ENCODE measurements around the gene SLC29A4.
"Not testable (repeated sequence)": the region's sequence is repeated elsewhere in the genome, so short reads cannot be mapped to it uniquely, and the experiment has no call there.

The SLC29A4 gene

DNA sequence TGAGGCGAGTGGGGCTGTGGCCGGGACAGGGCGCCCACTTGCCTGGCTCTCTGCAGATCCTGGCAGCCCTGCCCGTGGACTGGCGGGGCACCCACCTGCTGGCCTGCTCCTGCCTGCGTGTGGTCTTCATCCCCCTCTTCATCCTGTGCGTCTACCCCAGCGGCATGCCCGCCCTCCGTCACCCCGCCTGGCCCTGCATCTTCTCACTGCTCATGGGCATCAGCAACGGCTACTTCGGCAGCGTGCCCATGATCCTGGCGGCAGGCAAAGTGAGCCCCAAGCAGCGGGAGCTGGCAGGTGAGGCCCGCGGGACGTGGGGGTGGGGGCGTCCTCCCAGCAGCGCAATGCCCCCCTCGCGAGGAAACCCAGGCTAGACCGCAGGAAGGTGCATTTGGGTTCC lies 17.6 kb downstream of the SLC29A4 start:
- no peak for FAIRE-seq

DNA sequence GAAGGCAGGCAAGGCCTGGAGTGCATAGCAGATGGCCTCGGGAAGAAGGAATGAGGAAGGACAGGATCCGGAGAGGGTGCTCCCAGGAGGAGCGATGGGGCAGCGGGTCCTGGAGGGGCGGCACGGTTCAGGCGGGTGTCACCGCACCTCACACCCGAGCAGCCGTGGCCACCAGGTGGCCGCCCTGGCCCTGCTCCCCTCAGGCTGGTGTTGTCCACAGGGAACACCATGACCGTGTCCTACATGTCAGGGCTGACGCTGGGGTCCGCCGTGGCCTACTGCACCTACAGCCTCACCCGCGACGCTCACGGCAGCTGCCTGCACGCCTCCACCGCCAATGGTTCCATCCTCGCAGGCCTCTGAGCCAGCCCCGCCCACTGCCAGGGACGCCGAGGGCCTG lies 19.8 kb downstream of the SLC29A4 start:
- no peak for FAIRE-seq

DNA sequence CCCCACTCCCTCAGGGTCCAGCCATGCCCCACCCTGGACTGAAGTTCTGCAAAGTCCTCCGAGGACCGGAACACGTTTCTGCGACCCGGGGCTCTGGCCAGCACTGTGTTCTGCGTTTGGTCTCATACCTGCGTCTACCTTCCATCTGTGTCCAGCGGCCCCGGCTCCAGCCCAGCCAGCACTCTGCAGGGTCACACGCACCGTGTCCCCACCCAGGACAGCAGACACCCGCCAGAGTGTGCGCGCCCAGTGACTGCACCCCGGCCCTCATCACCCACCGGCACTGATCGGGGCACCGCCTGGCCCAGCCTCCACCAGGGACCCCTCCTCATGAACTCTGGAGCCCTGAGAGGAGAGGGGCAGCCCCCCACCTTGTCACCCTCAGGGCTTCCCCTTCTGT lies 20.3 kb downstream of the SLC29A4 start:
- FAIRE-seq, result no peak

DNA sequence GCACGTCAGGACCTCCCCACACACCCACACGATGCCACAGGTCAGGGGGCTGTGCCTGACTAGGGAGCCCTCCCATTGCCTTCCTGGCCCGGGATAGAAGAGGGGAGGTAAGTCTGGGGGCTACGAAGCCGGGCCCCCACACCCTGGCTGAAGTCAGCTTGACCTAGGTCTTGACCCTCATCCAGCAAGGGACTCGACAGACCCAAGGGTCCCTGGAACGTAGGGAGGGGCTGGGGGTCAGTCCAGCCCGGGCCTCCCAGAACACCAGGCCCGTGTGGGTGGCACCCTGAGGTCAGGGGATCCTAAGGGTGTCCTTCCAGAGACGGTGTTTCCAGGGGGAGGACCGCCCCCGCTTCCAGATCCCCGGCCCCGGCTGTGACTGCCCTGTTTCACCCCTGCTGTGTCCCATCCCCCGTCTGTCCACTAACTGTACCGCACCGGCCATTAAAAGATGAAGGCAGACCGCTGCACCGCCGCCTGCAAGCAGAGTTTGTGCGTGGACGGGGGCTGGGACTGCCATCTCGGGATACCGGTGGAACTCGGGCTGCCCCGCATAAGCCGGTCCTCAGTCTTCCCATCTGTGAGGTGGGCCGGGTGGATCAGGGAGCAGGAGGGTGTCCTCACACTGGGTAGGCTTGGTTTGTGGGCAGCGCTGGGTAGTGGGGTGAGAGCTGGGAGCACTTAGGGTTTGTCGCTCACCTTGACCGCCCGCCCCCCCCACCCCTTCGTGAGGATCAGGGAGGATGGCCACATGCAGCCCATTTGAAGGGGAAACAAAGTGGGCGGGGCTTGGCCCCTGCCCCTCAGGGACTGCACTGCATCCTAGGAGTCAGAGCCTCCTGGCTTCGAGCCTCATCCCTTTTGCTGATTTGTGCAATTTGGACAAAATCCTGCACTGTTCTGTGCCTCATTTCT lies 21.1 kb downstream of the SLC29A4 start:
- no peak for FAIRE-seq

DNA sequence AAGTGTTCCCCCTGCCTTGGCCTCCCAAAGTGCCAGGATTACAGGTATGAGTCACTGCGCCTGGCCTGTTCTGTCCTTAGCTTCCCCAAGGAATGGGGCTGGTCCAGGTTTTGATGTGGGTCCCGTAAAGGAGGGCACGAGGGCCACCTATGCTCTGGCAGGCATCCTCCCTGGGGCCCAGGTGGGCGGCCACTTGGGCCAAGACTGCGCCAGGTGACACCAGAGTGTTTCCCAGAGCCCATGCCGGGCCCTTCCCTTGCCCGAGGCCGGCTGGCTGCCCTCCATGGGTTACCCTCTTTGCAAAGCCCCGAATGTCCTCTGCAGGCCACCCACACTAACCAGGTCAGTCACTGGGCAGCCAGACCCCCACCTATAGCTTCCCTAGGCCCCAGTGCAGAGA lies 22.3 kb downstream of the SLC29A4 start:
- FAIRE-seq, result not testable (repeated sequence)

DNA sequence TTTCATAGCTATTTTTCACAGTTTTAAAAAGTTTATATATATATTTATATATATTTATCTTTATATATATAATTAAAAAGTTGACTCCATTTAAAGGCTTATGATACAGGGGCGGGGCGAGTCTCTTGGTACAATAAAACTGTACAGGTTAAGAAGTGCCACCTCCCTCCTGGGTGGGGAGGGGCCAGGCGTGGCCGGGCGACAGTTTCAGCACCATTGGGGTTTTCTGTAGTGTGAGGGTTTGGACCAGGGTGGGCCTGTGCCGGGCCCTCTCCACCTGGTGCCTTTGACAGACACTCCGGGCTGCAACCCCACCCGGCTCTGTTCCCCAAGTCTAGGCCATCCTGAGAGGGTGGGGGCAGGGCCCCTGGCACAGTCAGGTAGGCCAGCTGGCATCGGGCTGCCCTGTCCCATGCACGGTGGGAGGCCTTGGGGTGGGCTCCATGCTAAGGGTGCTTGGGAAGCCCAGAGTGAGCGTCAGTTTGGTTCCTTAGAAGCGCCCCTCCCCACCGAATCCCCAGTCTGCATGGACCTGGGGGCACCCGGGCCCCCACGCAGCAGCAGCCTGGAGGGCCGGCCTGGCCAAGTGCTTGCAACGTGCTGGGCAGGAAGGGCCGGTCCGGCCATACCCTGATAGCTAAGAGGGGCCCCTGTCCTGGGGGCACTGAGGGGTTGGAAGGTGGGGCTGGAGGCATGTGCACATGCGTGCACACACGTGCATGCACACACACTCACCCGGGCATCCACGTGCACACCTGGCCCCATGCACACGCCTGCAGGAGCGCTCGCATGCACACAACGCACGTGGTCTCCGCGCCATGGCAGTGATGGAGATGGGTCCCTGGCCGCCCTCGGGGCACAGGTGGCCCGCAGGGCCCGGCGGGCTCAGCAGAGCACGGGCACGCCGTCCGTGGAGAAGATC lies 24.7 kb downstream of the SLC29A4 start:
- FAIRE-seq, result not testable (repeated sequence)

DNA sequence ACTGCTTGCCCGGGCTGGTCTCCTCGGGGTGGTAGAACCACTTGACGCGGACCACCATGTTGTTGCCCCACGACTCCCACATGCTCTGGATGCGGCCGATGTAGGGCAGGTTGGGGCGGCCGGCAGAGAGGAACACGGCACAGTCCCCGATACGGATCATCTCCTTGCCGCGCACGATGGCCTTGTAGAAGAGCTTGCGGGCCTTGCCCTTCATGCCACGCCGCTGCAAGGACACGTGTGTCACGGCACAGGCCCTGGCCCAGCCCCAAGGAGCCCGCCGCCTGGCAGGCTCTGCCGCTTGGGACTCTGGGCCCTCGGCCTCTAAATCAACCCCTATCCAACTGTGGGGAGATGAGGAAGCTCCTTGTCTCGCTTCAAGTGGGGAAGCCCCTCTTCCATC lies 26.4 kb downstream of the SLC29A4 start:
- no peak for FAIRE-seq

DNA sequence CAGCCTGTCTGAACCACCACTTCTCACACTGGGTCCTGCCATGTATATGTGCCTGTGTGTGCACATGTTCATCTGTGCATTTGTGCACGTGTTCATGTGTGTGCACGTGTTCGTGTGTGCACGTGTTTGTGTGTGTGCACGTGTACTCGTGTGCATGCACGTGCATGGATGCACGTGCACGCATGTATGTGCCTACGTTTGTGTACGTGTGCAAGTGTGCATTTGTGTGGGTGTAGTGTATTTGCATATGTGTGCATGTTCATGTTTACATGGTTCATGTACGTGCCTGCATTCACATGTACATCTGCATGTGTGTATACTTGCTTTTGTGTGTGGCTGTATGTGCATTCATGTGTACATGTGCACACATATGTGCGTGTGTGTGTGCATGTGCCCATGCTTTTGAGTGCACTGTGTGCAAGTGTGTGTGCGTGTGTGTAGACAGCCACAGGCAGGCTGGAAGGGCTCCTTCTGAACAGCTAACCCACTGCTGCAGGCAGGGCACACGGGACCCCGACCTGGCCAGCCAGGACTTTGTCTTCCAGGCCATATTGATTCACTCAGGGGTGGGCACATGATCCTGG lies 28.2 kb downstream of the SLC29A4 start:
- FAIRE-seq, result no peak

DNA sequence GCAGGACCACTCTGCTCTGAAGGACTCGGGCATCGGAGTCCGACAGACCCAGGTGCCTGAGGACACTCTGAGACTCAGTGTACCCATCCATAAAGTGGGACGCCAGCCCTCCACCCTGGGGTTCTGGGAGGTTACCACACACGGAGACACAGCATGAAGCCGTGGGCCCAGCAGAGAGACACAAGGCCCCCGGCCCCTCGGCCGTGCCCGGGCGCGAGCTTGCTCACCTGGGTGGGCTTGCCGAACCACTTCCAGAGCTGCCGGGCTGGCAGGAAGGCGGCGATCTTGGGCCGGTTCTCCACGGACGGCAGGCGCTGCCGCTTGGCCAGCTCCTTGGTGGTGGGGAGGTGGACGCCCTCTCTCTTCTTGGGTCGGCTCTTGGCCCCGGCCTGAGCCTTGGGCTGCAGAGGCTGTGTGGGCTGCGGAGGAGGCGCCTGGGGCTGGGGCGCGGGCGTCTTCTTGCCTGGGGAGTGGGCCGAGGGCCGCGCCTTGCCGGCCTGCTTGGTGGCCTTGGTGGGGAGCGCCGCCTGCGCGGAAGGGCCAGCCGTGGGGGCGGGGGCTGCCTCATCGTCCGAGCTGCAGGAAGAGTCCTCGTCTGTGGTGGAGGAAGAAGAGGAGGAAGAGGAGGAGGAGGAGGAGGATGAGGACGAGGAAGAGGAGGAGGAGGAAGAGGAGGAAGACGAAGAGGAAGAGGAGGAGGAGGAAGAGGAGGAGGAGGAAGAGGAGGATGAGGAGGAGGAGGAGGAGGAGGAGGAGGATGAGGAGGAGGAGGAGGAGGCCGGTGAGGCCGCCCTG lies 29.7 kb downstream of the SLC29A4 start:
- FAIRE-seq, result not testable (repeated sequence)

DNA sequence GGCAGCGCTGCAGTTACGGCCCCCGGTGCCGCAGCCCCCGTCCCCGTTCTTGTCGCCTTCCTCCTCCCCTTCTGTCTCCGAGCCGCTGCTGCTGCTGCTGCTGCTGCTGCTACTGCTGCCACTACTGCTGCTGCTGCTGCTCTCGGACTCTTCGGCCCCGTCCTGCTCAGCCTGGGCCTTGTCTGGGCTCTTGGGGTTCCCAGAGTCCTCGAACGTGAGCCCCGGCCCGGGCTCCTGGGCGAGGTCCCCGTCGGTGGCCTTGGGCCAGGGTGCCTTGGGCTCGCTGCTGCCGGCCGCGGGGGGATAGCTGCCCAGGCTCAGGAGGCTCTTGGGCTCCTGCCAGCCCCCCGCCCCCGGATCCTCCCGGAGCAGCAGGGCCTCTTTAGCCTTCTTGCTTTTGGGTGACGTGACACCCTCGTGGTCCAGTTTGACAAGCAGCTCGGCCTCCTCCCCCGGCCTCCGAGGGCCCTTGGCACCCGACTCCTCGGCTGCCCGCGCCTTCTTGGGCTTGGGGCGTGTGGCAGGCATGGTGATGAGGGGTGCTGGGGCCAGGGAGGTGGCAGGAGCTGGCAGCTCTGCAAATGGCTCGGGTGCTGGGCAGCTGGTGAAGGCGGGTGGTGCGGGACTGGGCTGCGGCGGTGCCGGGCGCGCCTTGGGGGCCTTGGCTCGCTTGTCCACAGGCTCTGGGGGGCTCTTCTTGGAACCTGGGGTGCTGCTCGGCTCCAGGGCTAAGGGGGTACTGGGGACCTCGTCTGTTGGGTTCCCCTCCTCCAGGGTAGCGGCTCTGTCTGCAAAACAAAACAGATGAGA lies 30.5 kb downstream of the SLC29A4 start:
- not testable (repeated sequence) for FAIRE-seq

DNA sequence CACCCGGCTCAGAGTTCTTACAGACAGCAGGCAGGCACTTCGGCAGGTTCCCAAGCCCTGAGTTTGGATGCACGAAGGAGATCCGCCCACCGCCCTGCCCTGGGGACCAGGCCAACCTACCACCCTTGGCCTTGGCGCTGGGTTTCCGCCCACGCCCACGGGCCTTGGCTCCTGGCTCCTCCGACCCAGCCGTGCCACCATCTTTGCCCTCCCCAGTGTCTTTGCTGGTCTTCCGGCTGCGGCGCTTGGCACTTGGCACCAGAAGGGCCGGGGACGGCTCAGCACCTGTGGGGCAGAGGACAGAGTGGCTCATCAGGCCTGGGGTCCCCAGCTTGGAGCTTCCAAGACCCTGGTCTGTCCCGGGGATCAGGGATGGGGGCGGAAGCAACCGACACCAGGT lies 32.1 kb downstream of the SLC29A4 start:
- FAIRE-seq, result no peak

DNA sequence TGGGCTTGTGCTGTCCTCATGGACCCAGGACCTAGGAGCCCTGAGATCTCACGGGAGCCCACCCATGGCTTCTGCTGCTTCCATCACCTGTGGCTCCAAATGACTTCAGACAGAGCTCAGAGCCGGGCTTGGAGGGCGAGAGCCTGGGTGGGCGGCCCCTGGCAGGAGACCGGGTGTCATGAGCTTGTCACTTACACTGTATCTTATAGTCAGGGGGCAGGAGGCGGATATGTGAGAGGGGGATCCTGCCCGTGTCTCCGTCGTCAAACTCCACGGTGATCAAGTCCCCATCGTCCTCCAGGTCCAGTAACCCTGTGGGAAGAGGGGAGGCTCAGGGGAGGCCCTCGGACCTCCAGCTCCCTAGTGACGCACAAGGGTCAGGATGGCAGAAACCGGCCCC lies 33.0 kb downstream of the SLC29A4 start:
- FAIRE-seq, result no peak

DNA sequence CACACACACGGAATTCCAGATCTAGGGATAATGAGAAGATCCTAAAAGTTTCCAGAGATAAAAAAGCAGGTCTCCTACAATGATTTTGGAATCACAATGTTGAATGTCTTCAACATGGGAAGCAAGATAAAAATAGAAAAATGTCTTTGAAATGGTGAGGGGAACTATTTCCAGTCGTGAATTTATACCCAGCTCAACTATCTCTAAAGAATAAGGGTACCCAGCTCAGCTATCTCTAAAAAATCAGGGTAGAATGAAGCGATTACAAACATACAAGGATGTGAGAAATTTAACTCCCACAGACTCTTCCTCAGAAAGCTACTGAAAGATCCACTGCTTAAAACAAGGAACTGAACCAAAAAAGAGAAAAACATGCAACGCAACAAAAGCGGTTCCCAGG lies 35.9 kb downstream of the SLC29A4 start:
- not testable (repeated sequence) for FAIRE-seq

DNA sequence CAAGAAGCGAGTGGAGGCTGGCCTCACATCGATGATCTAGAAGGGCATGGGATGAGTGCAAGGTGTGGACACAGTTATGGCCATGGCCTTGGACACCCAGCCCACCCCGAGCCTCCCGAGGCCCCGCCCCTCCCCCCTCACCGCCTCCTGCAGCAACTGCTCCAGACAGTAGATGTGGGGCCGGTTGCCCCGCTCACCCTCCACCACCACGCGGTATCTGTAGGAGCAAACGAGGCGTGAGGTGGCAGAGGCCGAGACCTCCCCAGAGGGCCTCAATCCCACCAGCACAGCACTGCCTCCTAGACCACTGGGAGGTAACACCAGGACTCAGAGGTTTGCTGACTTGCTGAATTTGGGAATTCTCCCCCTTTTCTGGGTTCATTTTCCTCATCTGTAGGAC lies 37.6 kb downstream of the SLC29A4 start:
- no peak for FAIRE-seq

DNA sequence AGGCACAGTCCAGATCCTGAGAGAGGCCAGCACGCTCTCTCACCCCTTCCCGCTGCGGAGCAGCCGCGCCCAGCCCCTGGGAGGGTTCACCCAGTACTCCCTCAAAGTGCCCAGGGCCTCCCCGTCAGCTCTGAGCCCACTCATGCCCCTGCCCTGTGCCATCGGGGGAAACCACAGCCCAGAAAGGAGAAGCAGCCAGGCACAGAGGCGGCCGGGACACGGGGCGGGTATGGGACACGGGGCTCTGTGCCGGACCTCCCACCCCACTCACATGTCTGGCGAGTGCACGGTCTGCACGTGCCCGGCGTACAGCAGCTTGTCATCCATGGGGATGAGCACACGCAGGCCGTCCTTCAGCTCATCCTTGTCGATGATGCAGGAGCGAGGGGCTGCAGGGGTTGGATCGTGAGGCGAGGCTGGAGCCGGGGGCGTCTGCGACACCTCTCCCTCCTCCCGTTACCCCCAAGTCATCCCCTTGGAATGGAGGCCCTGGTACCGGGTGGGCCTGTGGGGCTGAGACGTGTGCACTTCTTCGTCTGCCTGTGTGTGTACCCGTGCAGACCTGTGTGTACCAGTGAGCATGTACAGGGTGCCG lies 38.2 kb downstream of the SLC29A4 start:
- FAIRE-seq, result no peak

DNA sequence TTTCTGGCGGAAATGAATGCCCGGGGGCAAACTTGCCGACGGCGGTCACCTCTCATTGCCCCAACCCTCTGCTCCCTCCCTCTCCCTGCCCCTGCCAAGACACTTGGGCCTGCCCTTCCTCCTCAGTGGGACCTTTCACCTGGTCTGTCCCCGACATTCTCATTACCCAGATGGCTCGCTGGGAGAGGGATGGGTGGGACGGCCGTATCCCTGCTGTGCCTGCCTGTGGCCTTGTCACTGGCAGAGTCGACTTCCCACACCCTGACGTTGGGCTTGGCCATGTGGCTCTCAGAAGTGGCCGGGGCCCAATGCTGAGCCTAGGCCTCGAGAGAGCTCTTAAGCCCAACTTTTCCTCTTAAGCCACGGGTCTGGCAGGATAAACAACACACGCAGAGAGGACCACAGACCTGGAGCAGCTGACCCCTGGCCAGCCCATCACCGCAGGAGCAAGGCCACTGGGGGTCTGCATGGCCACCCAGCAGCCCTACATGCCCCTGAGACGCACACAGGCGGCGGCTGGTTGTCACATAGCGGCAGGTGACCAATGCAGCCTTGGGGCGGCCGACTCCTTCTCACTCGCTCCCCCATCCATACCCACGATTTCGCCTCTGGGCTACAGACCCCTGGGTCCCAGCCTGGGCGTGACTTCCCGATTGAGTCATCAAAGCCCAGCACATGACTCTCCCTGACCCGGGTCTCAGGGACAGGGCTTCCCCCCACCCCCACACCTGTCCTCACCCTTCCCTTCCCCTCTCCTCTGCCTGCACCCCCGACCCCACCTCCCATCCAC lies 40.1 kb downstream of the SLC29A4 start:
- FAIRE-seq, result no peak

DNA sequence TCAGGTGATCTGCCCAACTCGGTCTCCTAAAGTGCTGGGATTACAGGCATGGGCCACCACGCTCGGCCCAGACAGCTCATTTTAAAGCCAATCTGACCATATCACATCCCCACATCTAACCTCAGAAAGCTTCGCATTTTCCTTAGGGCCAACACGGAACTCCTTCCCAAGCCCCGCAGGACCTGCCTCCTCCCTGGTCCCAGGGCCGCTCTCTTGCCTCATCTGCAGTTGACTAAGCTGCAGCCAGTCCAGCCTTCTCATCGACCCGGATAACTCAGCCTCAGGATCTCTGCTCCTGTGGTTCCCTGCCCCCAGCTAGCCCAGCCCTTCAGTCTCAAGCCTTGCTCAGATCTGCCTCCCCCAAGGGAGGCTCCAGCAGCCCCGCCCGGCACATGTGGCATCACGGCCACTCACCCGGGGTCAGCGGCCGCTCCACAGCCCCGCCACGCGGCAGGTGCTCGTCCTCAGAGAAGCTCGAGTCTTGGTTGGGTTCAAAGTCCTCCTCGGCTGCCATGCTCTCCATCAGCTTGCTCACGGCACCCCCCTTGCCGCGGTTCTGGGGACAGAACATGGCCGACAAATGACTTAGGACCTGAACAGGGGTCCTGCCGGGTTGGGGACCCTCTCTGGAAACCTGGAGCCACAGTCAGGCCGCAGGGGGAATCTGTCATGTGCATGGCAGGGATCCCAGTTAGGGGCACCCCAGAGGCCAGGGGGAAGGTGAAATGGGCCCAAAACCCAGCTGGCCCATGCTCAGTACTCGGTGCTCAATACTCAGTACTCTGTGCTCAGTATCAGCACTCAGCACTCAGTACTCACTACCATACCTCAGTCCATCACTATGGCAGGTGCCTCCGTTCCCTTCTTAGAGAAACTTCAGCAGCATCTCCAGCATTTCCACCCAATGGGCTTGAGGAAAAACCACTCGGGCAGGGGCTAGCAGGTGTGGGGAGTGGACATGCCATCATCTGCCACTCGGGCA lies 41.3 kb downstream of the SLC29A4 start:
- FAIRE-seq, result not testable (repeated sequence)

DNA sequence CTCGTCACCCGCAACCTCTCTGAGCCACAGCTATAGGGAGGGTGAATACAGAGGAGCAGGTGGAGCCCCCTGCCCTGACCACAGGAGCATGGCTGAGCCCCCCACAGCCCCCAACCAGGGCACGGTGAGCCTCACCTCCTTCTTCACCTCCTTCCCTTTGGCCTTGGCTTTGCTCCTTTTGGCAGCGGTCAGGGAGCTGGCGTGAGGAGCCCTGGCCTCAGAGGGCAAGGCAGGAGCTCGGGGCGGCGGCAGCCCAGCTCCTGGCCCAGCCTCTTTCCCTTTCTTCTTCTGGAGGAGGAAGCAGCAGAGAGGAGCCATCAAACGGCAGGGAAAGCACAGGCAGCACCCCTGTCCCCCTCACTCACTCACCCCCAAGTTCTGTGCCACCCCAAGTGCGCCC lies 42.2 kb downstream of the SLC29A4 start:
- no peak for FAIRE-seq

DNA sequence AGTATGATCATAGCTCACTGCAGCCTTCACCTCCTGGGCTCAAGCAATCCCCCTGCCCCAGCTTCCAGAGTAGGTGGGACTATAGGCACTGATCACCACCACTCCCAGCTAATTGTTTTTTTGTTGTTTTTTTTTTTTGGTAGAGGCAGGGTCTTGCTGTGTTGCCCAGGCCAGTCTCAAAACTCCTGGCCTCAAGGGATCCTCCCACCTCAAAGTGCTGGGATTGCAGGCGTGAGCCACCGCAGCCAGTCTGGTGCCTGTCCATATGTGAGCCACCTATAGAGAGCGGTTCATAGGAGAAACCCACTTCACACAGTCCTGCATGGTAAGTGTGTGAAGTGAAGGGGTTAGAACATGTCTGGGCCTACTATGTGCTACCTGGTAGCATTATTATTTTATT lies 47.5 kb downstream of the SLC29A4 start:
- FAIRE-seq, result no peak
